ENCODE data around the gene IRF8.

GRCh38 chr16:85862476-85863383, 36.2 kb upstream of the IRF8 start:
- TF ChIP-seq CTCF (conservative IDR thresholded peaks at IDR 0.05; ENCODE audit: low read depth, low read length) (no peak), FOS (IDR thresholded peaks at IDR 0.05; ENCODE audit: low read depth, low read length) (no peak), CEBPB (IDR thresholded peaks at IDR 0.05; ENCODE audit: low read depth, low read length) (no peak)
